ENCODE measurements around the gene SPOCK2.

The SPOCK2 gene

GRCh38 chr10:72031706-72032105 lies 56.6 kb downstream of the SPOCK2 start:
- no peak overlapping the region for H3K4me3 ChIP-seq (ENCODE audit: low read depth, low read length)
- no peak for TF ChIP-seq CTCF (IDR thresholded peaks at IDR 0.05; ENCODE audit: low read depth, low read length)

GRCh38 chr10:72030762-72031543 lies 57.4 kb downstream of the SPOCK2 start:
- no peak for TF ChIP-seq CTCF (IDR thresholded peaks at IDR 0.05; ENCODE audit: low read depth, low read length)
- H3K4me3 ChIP-seq (ENCODE audit: low read depth, low read length): no peak overlapping the region

GRCh38 chr10:72029414-72029813 lies 58.9 kb downstream of the SPOCK2 start:
- TF ChIP-seq CTCF (IDR thresholded peaks at IDR 0.05; ENCODE audit: low read depth, low read length): no peak
- H3K4me3 ChIP-seq (ENCODE audit: low read depth, low read length): no peak overlapping the region

- no peak overlapping the region for H3K4me3 ChIP-seq (ENCODE audit: low read depth, low read length)
- TF ChIP-seq CTCF (IDR thresholded peaks at IDR 0.05; ENCODE audit: low read depth, low read length): no peak
Measured at GRCh38 chr10:72027498-72027897, 60.9 kb downstream of the SPOCK2 start.

- no peak overlapping the region for H3K4me3 ChIP-seq (ENCODE audit: low read depth, low read length)
- no peak for TF ChIP-seq CTCF (IDR thresholded peaks at IDR 0.05; ENCODE audit: low read depth, low read length)
Measured at GRCh38 chr10:72026278-72027111, 61.9 kb downstream of the SPOCK2 start.

GRCh38 chr10:72025832-72026231 lies 62.5 kb downstream of the SPOCK2 start:
- TF ChIP-seq CTCF (IDR thresholded peaks at IDR 0.05; ENCODE audit: low read depth, low read length): no peak
- no peak overlapping the region for H3K4me3 ChIP-seq (ENCODE audit: low read depth, low read length)

GRCh38 chr10:72025400-72025799 lies 63.0 kb downstream of the SPOCK2 start:
- no peak for TF ChIP-seq CTCF (IDR thresholded peaks at IDR 0.05; ENCODE audit: low read depth, low read length)
- H3K4me3 ChIP-seq (ENCODE audit: low read depth, low read length): no peak overlapping the region

Measured in WI38 (cell line).